GM12875 (cell line): Measurements from ENCODE around the gene ZC3HAV1L.

Source experiments
- H3K4me3 ChIP-seq: one replicate; pipeline ENCODE4 v1.5.1; 2011; ENCODE audit warnings: low read depth, low read length, control low read depth
- CTCF ChIP-seq: IDR thresholded peaks from 2 replicates; pipeline ENCODE4 v1.5.1; 2011; ENCODE audit warnings: low read depth, mild to moderate bottlenecking, control low read depth, inconsistent platforms, low read length, moderate library complexity, borderline replicate concordance; ENCODE audit not compliant: insufficient read depth

Gene ZC3HAV1L

DNA sequence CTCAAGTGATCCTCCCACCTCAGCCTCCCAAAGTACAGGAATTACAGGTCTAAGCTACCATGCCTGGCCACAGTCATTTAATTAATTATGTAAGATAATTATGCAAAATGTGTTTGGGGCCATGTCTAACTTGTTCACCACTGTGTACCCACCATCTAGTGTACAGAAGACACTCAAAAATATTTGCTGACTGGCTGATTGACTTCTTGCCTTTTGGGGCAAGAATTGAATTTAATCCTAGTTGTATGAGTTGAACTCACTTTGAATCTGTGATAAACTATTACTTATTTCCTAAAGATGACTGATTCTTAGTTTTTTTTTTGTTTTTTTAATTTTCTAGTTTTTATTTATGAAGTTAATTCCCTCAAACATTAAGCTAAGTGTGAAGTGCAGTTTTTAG is 15.8 kb upstream of the ZC3HAV1L start:
- no peak overlapping the region for H3K4me3 ChIP-seq
- no peak for TF ChIP-seq CTCF

GRCh38 chr7:139049936-139050335 is 14.1 kb upstream of the ZC3HAV1L start:
- no peak for TF ChIP-seq CTCF
- H3K4me3 ChIP-seq = no peak overlapping the region

- no peak for TF ChIP-seq CTCF
- H3K4me3 ChIP-seq = no peak overlapping the region
Measured at GRCh38 chr7:139049111-139049510, 13.3 kb upstream of the ZC3HAV1L start.

DNA sequence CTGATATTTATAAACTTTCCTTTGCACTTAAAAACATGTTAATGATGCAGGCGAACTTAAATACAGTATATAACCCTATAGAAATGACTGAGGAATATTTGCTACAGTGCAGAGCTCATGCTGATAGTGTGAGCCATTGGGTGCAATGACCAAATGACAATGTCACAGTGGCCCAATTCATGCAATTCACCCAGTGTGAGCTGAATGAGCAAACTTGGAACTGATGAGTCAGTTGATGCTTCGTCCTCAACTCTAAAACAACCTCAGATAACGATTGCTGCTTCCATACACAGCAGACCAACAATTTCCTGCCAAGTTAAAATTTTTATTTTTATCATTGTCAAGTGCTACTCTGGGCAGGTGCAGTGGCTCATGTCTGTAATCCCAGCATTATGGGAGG is 12.1 kb upstream of the ZC3HAV1L start:
- TF ChIP-seq CTCF = no peak

GRCh38 chr7:139046143-139046542 is 10.3 kb upstream of the ZC3HAV1L start:
- no peak for TF ChIP-seq CTCF
- no peak overlapping the region for H3K4me3 ChIP-seq

More for the DNA sequence above, 12.1 kb upstream of the ZC3HAV1L start:
- H3K4me3 ChIP-seq = no peak overlapping the region

- no peak for TF ChIP-seq CTCF
- H3K4me3 ChIP-seq = no peak overlapping the region
Measured at GRCh38 chr7:139044813-139045794, 9.3 kb upstream of the ZC3HAV1L start.
